Subcutaneous adipose tissue (tissue), 4 donors: ENCODE results near the gene MYO1B. TPM values are rescaled to one million over a fixed set of nuclear protein-coding genes. Genes with fewer than 3 reads are reported as not detected.

ENCODE experiments used
- small RNA-seq: library from RNA; depleted of rRNA; stranded (forward); fragments of <200 nt; gene quantifications from one replicate; pipeline ENCODE3, GENCODE V24; 2016
- total RNA-seq, 4 donors: library from RNA; depleted of rRNA; stranded (reverse); fragments of >200 nt; gene quantifications; one replicate each; pipeline ENCODE4 v1.1.0, GENCODE V29; 2016
- TF ChIP-seq, protein P1 (sequence below): fragments of 450-650 bp; IDR thresholded peaks from one replicate; pipeline ENCODE4 v1.5.1; 2016; ENCODE audit warnings: low read depth, mild to moderate bottlenecking, control low read depth, antibody characterized with exemption, moderate library complexity

The MYO1B gene
- total RNA-seq, 4 donors from 2014 or later: 34.3 to 102 (median 59.3) TPM

DNA sequence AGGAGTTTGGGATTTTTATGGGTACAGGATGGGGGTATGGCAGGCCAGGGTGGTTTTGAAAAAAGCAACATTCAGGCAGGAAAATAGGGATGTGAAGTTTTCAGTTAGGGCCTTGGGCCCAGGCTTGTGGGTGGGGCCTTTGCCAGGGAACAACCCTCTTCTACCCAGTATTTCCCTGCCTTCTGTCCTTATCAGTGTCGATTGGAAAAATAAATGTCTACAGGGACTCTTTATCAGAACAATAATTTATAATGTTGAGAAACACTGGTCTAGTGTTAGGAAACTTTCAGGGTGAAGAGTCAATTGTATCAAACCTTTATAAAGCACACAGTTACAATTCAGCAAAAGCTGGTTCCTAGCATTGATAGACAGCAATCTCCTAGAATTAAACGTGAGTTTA, 218.6 kb downstream of the MYO1B start:
- TF ChIP-seq, protein P1, sequence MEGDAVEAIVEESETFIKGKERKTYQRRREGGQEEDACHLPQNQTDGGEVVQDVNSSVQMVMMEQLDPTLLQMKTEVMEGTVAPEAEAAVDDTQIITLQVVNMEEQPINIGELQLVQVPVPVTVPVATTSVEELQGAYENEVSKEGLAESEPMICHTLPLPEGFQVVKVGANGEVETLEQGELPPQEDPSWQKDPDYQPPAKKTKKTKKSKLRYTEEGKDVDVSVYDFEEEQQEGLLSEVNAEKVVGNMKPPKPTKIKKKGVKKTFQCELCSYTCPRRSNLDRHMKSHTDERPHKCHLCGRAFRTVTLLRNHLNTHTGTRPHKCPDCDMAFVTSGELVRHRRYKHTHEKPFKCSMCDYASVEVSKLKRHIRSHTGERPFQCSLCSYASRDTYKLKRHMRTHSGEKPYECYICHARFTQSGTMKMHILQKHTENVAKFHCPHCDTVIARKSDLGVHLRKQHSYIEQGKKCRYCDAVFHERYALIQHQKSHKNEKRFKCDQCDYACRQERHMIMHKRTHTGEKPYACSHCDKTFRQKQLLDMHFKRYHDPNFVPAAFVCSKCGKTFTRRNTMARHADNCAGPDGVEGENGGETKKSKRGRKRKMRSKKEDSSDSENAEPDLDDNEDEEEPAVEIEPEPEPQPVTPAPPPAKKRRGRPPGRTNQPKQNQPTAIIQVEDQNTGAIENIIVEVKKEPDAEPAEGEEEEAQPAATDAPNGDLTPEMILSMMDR: no peak

DNA sequence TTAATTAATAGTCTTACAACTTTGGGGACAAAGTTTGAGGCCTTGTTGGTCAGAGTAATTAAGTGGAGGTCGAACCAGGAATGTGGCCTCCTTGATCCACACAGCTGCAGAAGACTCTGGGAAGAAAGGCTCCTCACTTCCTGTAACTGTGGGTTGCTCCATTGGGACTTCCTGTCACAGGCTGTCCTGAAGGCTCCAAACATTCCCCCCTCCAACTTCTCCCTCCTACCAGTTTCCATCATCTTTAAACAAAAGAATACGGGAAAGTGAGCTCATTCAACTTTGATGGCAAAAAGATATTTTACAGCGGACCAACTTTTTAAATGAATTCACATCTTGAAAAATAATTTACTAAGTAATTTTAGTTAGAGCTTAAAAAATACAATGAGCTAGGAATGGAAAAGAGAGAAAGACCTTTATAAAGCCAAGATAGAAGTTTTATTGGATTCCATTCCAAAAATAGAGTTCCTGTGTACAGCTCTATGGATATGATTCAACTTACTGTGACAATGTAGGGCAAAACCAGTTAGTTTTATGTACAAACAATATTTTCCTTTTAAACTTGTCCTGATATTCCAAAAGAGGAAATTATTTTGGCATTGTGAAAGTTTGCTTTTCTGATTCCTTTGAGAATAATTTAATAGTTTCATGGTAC, 220.7 kb downstream of the MYO1B start:
- TF ChIP-seq, protein P1: no peak

- TF ChIP-seq, protein P1: no peak
Measured at GRCh38 chr2:191467113-191467512, 221.9 kb downstream of the MYO1B start.

GRCh38 chr2:191470306-191470705, 225.1 kb downstream of the MYO1B start:
- TF ChIP-seq, protein P1: no peak

- TF ChIP-seq, protein P1: no peak
Measured at GRCh38 chr2:191474464-191474863, 229.3 kb downstream of the MYO1B start.

Small RNAs within 50 kb of the gene (small RNA-seq; reads per million reads assigned to genes)
- not detected for gene RNU6-1045P

Other genes with a start within 250 kb of the MYO1B start
- 100 to 1,000 TPM in 1 of 4 donors, 10 to 100 TPM in 3; 55.5 to 123 (median 70.8) TPM for gene STAT1, start 231.2 kb upstream of the MYO1B start, total RNA-seq
- 10 to 100 TPM in 1 of 4 donors, 1 to 10 TPM in 3; 4.4 to 14.7 (median 6.7) TPM for gene STAT4, start 94.4 kb upstream of the MYO1B start, total RNA-seq